Endometrial microvascular endothelial cells (primary cell): ENCODE results near the gene EPB41L5. TPM values are rescaled to one million over a fixed set of nuclear protein-coding genes. Genes with fewer than 3 reads are reported as not detected.
"Not testable (repeated sequence)": the region's sequence is repeated elsewhere in the genome, so short reads cannot be mapped to it uniquely, and the experiment has no call there.

ENCODE experiments used
- in situ Hi-C: cut with HindIII; loops from 2 replicates; pipeline ENCODE4 v1.10.0; 2017; ENCODE audit warnings: low sequenced_read_pairs, low pct_unique_long_range_greater_than_20kb; ENCODE audit errors: inconsistent ontology term
- total RNA-seq: library from RNA; depleted of rRNA; stranded (reverse); fragments of >200 nt; gene quantifications from one replicate; pipeline ENCODE4 v1.2.3, GENCODE V29; 2015; ENCODE audit errors: inconsistent ontology term

EPB41L5 gene
- total RNA-seq, 1 donor from 2014 or later = 4.5 TPM

DNA sequence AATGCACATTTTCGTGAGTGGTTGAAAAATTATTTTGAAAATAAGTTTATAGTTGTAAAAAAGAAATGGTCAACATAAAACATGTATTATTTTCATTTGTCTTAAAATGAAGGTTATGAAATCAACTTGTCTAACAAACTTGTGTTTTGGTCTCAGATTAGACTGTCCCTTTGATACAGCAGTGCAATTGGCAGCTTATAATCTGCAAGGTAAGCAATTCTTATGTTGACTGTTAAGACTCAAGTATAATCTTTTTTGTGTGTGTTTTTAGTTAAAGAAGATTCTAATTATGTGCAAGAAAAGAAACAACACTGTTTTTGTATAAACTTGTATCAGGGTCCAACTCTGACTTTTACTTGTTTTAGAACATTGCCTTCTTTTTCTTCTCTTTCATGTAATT is 62.7 kb downstream of the EPB41L5 start:
- in situ Hi-C loops = no loop called here

DNA sequence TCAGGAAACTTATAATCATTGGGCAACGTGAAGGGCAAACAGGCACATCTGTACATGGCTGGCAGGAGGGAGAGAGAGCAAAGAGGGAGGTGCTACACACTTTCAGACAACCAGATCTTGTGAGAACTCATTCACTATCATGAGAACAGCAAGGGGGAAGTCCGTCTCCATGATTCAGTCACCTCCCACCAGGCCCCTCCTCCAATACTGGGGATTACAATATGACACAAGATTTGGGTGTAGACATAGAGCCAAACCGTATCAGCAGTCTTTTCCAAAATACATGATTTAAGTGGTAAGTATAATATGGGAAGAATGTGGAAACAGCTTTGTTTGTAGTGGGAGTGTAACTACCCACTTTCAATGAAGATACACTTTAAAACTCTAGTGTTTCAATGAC is 65.0 kb downstream of the EPB41L5 start:
- in situ Hi-C loops = no loop called here

DNA sequence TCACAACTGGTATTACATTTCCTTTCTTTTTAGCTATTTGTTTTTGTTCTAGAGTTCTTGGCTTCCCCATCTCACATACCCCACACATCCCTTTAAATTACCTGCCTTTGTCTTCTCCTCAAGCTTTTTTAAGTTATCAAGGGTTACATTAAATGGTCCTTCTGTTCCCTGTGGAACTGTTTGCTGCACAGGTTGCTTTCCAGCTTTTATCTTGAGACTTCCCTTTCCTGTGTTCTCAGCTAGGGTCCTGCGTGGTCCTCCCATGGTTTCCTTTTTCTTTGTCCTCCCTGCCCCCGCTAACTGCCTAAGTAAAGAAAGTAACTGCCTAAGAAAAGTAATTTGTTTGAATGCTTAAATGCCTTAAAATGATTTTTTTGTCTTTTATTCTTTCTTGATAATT is 66.8 kb downstream of the EPB41L5 start:
- in situ Hi-C loops = no loop called here

DNA sequence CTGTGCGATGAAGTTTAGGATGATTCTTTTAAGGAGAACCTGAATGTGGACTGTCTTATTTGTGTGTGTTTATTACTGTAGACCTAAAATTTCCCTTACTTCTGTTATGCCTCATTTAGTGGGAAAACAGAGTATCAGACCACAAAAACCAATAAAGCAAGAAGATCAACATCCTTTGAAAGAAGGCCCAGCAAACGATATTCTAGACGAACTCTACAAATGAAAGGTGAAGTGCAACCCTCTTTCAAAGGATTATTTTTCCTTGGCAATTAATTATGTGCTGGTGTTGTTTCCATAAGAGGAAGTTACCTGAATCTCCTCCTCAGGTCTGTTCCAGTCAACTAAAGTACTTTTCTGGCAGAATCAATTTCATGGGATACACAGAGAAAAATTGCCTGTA is 78.6 kb downstream of the EPB41L5 start:
- in situ Hi-C loops = no loop called here

DNA sequence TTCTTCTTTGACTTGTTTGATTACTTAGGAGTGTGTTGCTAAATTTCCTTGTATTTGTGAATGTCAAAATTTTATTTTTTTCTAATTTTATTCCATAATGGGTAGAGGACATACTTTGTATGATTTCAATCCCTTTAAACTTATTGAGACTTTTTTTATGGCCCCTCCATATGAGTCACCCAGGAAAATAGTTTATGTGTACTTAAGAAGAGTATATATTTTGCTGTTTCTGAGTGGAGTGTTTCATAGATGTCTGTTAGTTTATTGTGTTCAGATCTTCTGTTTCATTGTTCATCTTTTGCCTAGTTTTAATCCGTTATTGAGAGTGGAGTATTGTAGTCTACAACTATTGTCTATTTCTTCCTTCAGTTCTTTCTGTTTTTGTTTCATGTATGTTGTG is 81.9 kb downstream of the EPB41L5 start:
- in situ Hi-C loops = no loop called here

DNA sequence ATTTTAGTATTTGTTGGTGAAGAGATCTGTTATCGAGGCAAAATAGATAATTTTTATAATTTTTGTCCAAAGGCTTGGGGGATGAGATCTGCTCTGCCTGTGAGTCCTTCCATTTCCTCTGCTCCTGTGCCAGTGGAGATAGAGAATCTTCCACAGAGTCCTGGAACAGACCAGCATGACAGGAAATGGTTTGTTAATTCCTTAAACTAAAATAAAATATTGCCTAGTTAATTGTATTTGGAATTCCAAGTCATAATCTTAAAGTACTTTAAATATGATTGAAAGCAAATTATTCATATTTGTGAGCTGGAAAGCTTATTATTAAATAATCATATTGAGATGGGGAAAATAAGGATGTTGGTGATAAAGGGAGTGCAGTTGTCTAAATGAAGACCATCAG is 87.8 kb downstream of the EPB41L5 start:
- in situ Hi-C loops = no loop called here

DNA sequence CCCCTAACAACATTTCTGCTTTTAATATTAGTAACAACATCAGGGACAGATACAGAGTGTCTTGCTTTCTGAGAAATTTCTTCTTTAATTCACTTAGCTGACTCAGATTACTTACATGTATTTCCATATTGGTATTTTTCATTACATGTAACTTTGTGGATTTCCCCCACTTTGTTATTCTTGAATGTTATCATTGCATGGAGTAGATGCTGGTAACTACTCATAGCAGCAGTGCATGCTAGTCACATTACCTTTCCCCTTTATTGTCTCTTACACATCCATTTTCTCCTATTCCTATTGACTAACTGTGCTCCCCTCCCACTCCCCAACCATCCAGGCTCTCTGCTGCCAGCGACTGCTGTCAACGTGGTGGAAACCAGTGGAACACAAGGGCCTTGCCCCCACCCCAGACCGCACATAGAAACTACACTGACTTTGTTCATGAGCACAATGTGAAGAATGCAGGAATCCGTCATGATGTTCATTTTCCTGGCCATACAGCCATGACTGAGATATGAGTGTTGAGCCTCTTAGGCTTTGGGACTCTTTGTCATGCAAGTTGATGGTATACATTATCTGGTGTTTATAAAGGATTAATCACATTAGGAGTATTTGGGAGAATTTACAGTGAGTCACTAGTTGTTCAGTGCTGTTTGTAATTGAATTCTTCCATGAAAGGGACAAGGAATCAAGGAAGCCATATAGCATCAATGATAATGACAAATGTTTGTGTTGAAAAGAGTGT is 91.0 kb downstream of the EPB41L5 start:
- in situ Hi-C loops = no loop called here

DNA sequence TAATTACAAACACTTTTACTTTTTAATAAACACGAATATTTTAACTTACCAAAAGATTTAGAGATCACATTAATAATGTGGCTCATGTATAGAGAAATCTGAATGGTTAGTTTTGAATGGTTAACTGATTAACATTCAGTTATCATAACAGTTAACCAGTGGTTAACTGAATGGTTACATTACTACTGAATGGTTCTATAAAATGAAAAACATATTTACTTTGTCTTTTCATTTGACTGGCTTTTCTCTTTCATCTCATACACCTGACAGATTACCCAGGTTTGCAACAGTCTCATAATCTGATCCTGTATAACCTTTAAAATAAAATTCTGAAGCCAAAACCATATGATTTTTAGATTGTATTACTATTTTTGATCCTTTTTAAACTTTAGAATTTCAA is 91.9 kb downstream of the EPB41L5 start:
- in situ Hi-C loops = no loop called here

DNA sequence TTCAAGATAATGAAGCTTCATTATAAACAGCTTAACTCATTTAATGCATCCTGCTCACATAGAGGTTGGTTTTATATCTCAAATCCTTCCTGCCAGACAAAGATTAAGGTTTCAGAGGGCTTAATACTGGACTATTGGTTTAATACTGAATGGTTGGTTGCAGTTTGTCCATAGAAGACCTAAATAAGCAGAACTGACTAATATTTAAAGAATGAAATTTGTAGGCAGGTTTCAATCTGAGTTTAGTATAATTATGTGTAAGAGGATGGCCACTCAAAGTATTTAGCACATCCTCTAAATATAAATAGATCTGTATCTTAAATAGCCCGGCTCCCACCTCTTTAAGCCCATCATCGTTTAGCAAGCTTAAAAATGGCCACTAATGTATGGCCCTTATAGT is 92.5 kb downstream of the EPB41L5 start:
- in situ Hi-C loops = no loop called here

DNA sequence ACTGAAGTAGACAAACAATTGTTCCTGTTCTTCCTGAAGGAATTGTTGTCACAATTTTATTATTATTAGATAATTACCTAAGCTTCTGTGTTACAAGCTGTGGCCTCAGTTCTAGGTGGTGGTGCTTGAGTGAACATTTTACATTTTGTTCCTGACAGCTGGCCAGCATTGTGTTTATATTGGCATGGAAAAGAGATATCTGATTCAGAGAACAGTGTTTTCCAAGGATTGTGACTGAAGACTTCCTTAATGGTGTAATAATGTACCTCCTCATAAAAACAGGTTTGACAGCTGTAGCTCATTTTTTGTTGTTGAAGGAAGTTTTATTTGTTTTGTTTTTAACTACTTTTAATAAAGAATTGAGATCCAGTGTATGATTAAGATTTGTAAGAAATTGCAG is 95.2 kb downstream of the EPB41L5 start:
- in situ Hi-C loops = no loop called here

DNA sequence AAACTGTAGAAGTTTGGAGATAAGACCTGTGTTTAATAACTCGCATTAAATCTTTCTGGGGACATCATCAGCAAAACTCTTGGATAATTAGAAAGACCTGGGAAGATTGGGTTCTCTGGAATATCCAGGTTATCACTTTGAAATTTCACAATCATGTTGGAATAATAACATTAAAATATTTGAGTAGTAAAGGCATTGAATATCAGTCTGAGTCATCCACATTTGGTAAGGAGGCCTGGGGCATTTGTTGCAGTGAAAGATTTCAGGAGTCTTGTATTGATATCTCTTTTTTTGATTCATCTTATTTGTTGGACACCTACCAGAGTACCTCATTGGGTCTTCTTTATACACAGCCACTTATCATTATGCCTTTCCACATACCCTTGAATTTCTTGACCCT is 95.9 kb downstream of the EPB41L5 start:
- in situ Hi-C loops = no loop called here

DNA sequence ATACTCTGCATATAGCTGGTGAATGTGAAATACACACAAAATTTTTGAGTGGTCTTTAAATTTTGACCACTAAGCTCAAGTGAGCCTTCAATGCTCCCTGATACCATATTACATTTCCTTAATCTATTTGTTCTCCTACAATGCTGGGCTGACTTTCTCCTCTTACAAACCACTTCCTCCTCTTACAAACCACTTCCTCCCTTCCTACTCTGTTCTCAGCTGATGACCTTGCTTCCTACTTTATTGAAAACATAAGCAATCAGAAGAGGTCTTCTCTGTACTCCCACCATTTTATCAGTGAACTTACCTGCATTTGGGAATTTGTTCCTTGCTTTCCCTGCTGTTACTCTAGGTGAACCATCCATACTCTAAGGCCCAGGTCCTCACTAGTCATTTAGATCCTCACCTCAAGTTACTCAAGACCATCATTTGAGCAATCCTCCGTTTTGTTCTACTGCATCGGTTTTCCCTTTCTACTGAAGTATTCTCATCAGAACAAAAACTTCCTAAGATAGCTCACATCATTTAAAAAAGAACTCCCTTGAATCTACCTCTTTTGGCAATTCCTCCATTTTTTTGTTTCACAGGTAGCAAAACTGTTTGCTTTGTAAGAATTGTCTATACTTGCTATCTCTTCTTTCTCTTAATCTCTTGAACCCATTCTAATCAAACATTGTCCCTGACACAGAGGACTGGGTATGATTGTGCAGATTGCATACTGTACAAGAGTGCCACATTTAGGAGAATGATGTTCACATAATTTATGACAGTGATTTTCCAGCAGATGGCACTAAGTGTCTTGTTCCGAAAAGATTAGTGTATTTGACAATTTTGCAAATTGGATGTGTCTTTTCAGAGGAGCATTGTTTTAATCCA is 96.5 kb downstream of the EPB41L5 start:
- in situ Hi-C loops = no loop called here

DNA sequence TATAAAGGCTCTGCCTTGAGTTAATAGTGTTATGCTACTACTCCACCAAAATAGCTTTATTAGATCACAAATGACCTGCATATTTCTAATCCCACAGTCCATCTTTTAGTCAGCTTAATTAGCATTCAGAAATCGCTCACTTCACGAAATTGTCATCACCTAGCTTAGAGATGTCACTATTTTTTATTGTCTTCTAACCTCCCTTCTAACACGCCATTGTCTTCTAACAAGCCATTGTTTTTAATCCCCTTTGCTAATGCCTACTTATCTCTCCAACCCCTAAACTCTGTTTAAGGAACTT is 97.1 kb downstream of the EPB41L5 start:
- in situ Hi-C loops = no loop called here

DNA sequence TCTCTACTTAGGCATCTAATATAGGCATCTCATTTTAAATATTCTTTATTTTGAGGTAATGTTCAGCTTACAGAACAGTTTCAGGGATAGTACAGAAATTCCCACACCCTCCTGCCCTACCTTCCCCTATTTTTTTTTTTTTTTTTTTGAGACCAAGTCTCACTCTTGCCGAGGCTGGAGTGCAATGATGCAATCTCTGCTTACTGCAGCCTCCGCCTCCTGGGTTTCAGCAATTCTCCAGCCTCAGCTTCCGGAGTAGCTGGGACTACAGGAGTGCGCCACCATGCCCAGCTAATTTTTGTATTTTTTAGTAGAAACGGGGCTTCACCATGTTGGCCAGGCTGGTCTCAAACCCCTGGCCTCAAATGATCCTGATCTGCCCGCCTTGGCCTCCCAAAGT is 97.6 kb downstream of the EPB41L5 start:
- in situ Hi-C loops = no loop called here

DNA sequence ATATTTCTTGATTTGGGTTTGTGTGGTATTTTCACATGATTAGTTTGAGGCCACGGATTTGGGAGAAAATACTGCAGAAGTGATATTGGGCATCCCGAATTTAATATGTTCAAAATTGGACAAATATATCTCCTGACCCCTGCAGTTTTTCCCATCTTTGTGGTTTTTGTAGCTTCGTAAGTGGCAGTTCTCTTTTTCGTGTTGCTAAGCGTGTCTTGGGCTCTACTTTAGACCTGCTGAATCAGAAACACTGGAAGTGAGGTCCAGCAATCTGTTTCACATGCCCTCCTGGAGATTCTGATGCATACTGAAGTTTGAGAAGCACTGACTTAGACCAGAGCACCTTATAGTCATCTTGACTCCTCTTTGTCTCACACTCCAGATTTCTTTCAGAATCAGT is 98.3 kb downstream of the EPB41L5 start:
- in situ Hi-C loops = no loop called here

DNA sequence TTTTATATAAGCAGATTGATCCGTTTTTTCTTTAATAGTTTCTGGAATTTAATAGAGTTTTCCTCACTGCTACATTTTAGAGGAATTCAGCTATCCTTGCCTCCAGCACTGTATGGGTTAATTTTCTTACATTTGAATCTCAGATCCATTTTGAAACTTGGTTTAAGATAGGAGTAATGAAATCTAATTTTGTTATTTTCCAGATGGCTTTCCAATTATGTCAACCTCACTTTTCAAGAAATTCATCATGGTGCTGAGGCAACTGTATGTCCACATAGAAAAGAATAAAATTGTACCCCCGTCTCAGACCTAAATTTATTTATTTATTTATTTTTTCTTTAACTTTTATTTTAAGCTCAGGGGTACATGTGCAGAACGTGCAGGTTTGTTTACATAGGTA is 105.1 kb downstream of the EPB41L5 start:
- in situ Hi-C loops = no loop called here

DNA sequence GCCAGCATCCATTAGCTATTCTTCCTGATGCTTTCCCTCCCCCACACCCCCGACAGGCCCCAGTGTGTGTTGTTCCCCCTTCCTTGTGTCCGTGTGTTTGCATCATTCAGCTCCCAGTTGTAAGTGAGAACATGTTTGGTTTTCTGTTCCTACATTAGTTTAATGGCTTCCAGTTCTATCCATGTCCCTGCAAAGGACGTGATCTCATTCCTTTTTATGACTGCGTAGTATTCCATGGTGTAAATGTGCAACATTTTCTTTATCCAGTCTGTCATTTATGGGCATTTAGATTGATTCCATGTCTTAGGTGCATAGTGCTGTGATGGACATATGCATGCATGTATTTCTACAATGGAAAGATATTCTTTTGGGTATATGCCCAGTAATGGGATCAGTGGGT is 105.6 kb downstream of the EPB41L5 start:
- in situ Hi-C loops = no loop called here

DNA sequence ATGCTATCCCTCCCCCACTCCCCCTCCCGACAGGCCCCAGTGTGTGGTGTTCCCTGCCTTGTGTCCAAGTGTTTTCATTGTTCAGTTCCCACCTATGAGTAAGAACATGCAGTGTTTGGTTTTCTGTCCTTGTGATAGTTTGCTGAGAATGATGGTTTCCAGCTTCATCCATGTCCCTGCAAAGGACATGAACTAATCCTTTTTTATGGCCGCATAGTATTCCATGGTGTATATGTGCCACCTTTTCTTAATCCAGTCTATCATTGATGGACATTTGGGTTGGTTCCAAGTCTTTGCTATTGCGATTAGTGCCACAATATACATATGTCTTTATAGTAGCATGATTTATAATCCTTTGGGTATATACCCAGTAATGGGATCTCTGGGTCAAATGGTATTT is 108.5 kb downstream of the EPB41L5 start:
- in situ Hi-C loops = not testable (repeated sequence)

DNA sequence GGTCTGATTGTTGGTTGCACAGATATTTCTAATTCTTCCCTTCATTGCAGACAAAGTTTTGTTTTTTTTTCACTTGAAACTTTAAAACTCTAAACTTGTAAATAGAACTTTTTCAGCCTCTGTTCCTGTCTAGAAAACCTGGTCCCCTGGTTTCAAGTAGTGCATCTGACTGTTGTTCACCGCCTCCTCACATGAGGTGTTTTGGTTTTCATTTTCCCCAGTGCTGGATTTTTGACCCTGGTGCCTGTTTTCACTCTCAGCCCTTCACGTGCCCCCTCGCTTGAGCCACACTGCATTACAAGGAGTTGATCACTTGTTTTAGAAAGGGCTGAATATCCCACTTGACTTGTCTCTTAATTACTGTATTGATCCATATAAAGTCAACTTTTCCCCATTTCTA is 110.2 kb downstream of the EPB41L5 start:
- in situ Hi-C loops = no loop called here

DNA sequence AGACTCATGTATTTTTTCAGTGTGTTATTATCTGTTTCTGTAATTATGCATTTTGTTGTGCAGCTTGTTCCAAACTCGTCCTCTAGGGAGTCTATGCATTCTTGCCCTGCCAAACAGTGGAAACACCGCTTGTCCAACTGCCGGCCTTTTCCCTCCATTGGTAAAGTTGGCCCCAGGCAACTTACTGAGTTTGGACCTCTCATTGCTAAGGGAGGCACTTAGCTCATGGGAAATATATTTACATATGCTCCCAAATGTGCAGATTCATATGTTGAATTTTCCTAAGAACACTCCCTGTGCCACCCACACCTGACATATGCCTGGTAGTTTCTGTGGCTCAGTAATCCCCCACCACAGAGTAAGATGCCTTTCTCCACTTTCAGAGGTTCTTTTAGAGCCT is 112.3 kb downstream of the EPB41L5 start:
- in situ Hi-C loops = no loop called here

DNA sequence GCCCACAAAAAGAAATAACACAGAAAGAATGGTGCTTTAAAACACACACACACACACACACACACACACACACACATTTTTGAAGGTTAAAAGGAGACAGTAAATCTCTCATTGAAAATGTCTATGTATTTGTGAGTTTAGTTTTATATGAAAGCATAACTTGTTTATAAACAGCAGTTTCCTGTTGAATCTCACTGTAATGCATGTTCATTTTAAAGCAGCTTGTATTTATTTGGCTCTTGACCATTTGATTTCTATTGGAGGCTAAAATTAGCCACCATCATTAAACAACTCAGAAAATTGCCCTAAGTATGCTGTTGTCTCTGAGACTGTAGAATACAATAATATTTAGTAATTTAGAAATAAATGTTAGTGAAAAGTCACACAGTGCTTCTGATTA is 115.3 kb downstream of the EPB41L5 start:
- in situ Hi-C loops = no loop called here
